Spinal cord (tissue), 10 donors: ENCODE results near the gene JAGN1. TPM values are rescaled to one million over a fixed set of nuclear protein-coding genes. Genes with fewer than 3 reads are reported as not detected.
"Not testable (repeated sequence)": the region's sequence is repeated elsewhere in the genome, so short reads cannot be mapped to it uniquely, and the experiment has no call there.

Source experiments
- DNase-seq, 6 donors: peaks; one replicate each; pipeline versions ENCODE4 v3.0.0 to v3.0.0-alpha.2; 2013 to 2015; ENCODE audit warnings: low spot score in 6 of 6, low read depth in 4 of 6
- H3K27ac ChIP-seq: one replicate; pipeline ENCODE4 v1.5.1; 2013; ENCODE audit warnings: low read depth, low read length, control low read depth
- H3K27me3 ChIP-seq: one replicate; pipeline ENCODE4 v1.6.1; 2013; ENCODE audit warnings: low read length; ENCODE audit not compliant: control insufficient read depth, insufficient read depth
- H3K36me3 ChIP-seq: one replicate; pipeline ENCODE4 v1.6.1; 2013; ENCODE audit warnings: low read length; ENCODE audit not compliant: control insufficient read depth, insufficient read depth
- H3K4me1 ChIP-seq: one replicate; pipeline ENCODE4 v1.6.1; 2013; ENCODE audit warnings: low read length; ENCODE audit not compliant: control insufficient read depth, insufficient read depth
- H3K4me3 ChIP-seq: one replicate; pipeline ENCODE4 v1.5.1; 2013; ENCODE audit warnings: low read depth, low read length, control low read depth
- H3K9me3 ChIP-seq: one replicate; pipeline ENCODE4 v1.6.1; 2013; ENCODE audit warnings: low read length; ENCODE audit not compliant: control insufficient read depth, insufficient read depth
- WGBS: methylation state at CpG from one replicate; pipeline ENCODE4 v1.1.5; 2013; ENCODE audit warnings: missing lambda C conversion rate; ENCODE audit not compliant: insufficient coverage; 5-methylcytosine and 5-hydroxymethylcytosine counted together
- polyA plus RNA-seq, 2 donors: library from polyadenylated mRNA; unstranded; fragments of 120-200 nt; gene quantifications; one replicate each; pipeline ENCODE4 v1.2.1, GENCODE V29; 2013; ENCODE audit not compliant: insufficient read length in 2 of 2
- total RNA-seq, 2 donors: library from RNA; depleted of rRNA in 1 of 2; stranded (reverse); fragments of 120-200 nt in 1 of 2; fragments of >200 nt in 1 of 2; gene quantifications; one replicate each; pipeline versions ENCODE4 v1.2.3 to v1.2.4, GENCODE V29; 2013 to 2014
- donor health status: healthy.

Gene JAGN1
- total and polyA plus RNA-seq, 4 donors = 16.7 to 35.2 (median 29.6) TPM

- peaks cover 42% of the 10 kb centered on the region for H3K4me1 ChIP-seq
- H3K27me3 ChIP-seq, H3K36me3 ChIP-seq, H3K9me3 ChIP-seq, DNase-seq, H3K4me3 ChIP-seq: not testable (repeated sequence)
- H3K27ac ChIP-seq = peak overlapping the region; percentile 97
- 68% methylated on average over 6 of the region's 10 CpGs for WGBS
Observed at GRCh38 chr3:9865125-9865637, 25.2 kb upstream of the JAGN1 start.

- Histone ChIP-seq H3K4me1 (peaks cover 42% of the 10 kb centered on the region), H3K4me3 (no peak overlapping the region), H3K27me3 (no peaks in the 10 kb centered on the region), H3K9me3 (no peaks in the 10 kb centered on the region), H3K36me3 (peaks cover 2% of the 10 kb centered on the region), H3K27ac (no peak overlapping the region)
- 79% methylated on average over 5 of the region's 8 CpGs for WGBS
- DNase-seq = no peak
Observed at GRCh38 chr3:9866639-9867038, 23.8 kb upstream of the JAGN1 start.

GRCh38 chr3:9867106-9867505 lies 23.3 kb upstream of the JAGN1 start:
- Histone ChIP-seq H3K4me3 (no peak overlapping the region), H3K27me3 (no peaks in the 10 kb centered on the region), H3K4me1 (peaks cover 41% of the 10 kb centered on the region), H3K9me3 (no peaks in the 10 kb centered on the region), H3K36me3 (peaks cover 2% of the 10 kb centered on the region), H3K27ac (no peak overlapping the region)
- 97% methylated on average over 12 of the region's 12 CpGs for WGBS
- no peak for DNase-seq

GRCh38 chr3:9869955-9870354 lies 20.5 kb upstream of the JAGN1 start:
- H3K27me3 ChIP-seq = no peaks in the 10 kb centered on the region
- no peaks in the 10 kb centered on the region for H3K36me3 ChIP-seq
- no peak overlapping the region for H3K27ac ChIP-seq
- DNase-seq = no peak
- H3K9me3 ChIP-seq = no peaks in the 10 kb centered on the region
- WGBS = 76% methylated on average over 4 of the region's 5 CpGs
- peaks cover 12% of the 10 kb centered on the region for H3K4me1 ChIP-seq
- H3K4me3 ChIP-seq = no peak overlapping the region

- H3K4me3 ChIP-seq = no peak overlapping the region
- H3K4me1 ChIP-seq = peaks cover 3% of the 10 kb centered on the region
- no peaks in the 10 kb centered on the region for H3K9me3 ChIP-seq
- DNase-seq = no peak
- no peaks in the 10 kb centered on the region for H3K36me3 ChIP-seq
- H3K27ac ChIP-seq = no peak overlapping the region
- WGBS = no CpG with 5 or more reads among the region's 1 CpG
- no peaks in the 10 kb centered on the region for H3K27me3 ChIP-seq
Observed at GRCh38 chr3:9870978-9871377, 19.4 kb upstream of the JAGN1 start.

- WGBS = 100% methylated on average over 2 of the region's 5 CpGs
- not testable (repeated sequence) for H3K36me3 ChIP-seq, H3K4me3 ChIP-seq, H3K9me3 ChIP-seq, H3K4me1 ChIP-seq, H3K27ac ChIP-seq, DNase-seq, H3K27me3 ChIP-seq
Observed at GRCh38 chr3:9872067-9872466, 18.3 kb upstream of the JAGN1 start.

GRCh38 chr3:9875448-9875847 lies 15.0 kb upstream of the JAGN1 start:
- H3K36me3 ChIP-seq = no peaks in the 10 kb centered on the region
- no peak for DNase-seq
- H3K27ac ChIP-seq = no peak overlapping the region
- no peaks in the 10 kb centered on the region for H3K4me1 ChIP-seq
- H3K4me3 ChIP-seq = no peak overlapping the region
- no peaks in the 10 kb centered on the region for H3K27me3 ChIP-seq
- H3K9me3 ChIP-seq = no peaks in the 10 kb centered on the region

- H3K27me3 ChIP-seq, H3K9me3 ChIP-seq, H3K36me3 ChIP-seq, H3K4me3 ChIP-seq, DNase-seq, H3K4me1 ChIP-seq, H3K27ac ChIP-seq: not testable (repeated sequence)
- 93% methylated on average over 4 of the region's 4 CpGs for WGBS
Observed at GRCh38 chr3:9876255-9876654, 14.2 kb upstream of the JAGN1 start.

- Histone ChIP-seq H3K9me3 (no peaks in the 10 kb centered on the region), H3K4me1 (no peaks in the 10 kb centered on the region), H3K4me3 (no peak overlapping the region), H3K36me3 (no peaks in the 10 kb centered on the region), H3K27me3 (no peaks in the 10 kb centered on the region), H3K27ac (no peak overlapping the region)
- no peak for DNase-seq
- 95% methylated on average over 11 of the region's 12 CpGs for WGBS
Observed at GRCh38 chr3:9876991-9877390, 13.4 kb upstream of the JAGN1 start.

- no peak overlapping the region for H3K4me3 ChIP-seq
- H3K4me1 ChIP-seq = no peaks in the 10 kb centered on the region
- DNase-seq = no peak
- no peak overlapping the region for H3K27ac ChIP-seq
- no peaks in the 10 kb centered on the region for H3K9me3 ChIP-seq
- no peaks in the 10 kb centered on the region for H3K36me3 ChIP-seq
- no peaks in the 10 kb centered on the region for H3K27me3 ChIP-seq
- 80% methylated on average over 4 of the region's 5 CpGs for WGBS
Observed at GRCh38 chr3:9878700-9879099, 11.7 kb upstream of the JAGN1 start.
